ENCODE measurements around the gene CNFN.

The CNFN gene

GRCh38 chr19:42427313-42427712, 37.2 kb upstream of the CNFN start, which contains the start of gene LIPE:
LIPE (minus strand) TSS chr19:42427388; CDS start chr19:42427149, 239 bp downstream.
- in situ Hi-C loops (cut with HindIII; ENCODE audit: low sequenced_read_pairs), result no loop called here
- DNase-seq (ENCODE audit: low read depth, low spot score), result no peak
- TF ChIP-seq, protein P1, sequence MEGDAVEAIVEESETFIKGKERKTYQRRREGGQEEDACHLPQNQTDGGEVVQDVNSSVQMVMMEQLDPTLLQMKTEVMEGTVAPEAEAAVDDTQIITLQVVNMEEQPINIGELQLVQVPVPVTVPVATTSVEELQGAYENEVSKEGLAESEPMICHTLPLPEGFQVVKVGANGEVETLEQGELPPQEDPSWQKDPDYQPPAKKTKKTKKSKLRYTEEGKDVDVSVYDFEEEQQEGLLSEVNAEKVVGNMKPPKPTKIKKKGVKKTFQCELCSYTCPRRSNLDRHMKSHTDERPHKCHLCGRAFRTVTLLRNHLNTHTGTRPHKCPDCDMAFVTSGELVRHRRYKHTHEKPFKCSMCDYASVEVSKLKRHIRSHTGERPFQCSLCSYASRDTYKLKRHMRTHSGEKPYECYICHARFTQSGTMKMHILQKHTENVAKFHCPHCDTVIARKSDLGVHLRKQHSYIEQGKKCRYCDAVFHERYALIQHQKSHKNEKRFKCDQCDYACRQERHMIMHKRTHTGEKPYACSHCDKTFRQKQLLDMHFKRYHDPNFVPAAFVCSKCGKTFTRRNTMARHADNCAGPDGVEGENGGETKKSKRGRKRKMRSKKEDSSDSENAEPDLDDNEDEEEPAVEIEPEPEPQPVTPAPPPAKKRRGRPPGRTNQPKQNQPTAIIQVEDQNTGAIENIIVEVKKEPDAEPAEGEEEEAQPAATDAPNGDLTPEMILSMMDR (IDR thresholded peaks at IDR 0.05; ENCODE audit: low read depth, low read length), result no peak
- H3K4me3 ChIP-seq (ENCODE audit: low read depth, low read length), result no peak within 1 kb of the TSS

GRCh38 chr19:42426643-42427042, 36.5 kb upstream of the CNFN start:
- in situ Hi-C loops (cut with HindIII; ENCODE audit: low sequenced_read_pairs), result no loop called here
- DNase-seq (ENCODE audit: low read depth, low spot score), result no peak
- H3K4me3 ChIP-seq (ENCODE audit: low read depth, low read length), result no peak overlapping the region
- TF ChIP-seq, protein P1 (IDR thresholded peaks at IDR 0.05; ENCODE audit: low read depth, low read length), result no peak

- in situ Hi-C loops (cut with HindIII; ENCODE audit: low sequenced_read_pairs), result no loop called here
- TF ChIP-seq, protein P1 (IDR thresholded peaks at IDR 0.05; ENCODE audit: low read depth, low read length), result no peak
- no peak for DNase-seq (ENCODE audit: low read depth, low spot score)
- no peak overlapping the region for H3K4me3 ChIP-seq (ENCODE audit: low read depth, low read length)
These were observed 34.6 kb upstream of the CNFN start for GRCh38 chr19:42424712-42425131.

GRCh38 chr19:42424345-42424707, 34.2 kb upstream of the CNFN start:
- H3K4me3 ChIP-seq (ENCODE audit: low read depth, low read length), result no peak overlapping the region
- in situ Hi-C loops (cut with HindIII; ENCODE audit: low sequenced_read_pairs), result no loop called here
- DNase-seq (ENCODE audit: low read depth, low spot score), result no peak
- TF ChIP-seq, protein P1 (IDR thresholded peaks at IDR 0.05; ENCODE audit: low read depth, low read length), result no peak

DNA sequence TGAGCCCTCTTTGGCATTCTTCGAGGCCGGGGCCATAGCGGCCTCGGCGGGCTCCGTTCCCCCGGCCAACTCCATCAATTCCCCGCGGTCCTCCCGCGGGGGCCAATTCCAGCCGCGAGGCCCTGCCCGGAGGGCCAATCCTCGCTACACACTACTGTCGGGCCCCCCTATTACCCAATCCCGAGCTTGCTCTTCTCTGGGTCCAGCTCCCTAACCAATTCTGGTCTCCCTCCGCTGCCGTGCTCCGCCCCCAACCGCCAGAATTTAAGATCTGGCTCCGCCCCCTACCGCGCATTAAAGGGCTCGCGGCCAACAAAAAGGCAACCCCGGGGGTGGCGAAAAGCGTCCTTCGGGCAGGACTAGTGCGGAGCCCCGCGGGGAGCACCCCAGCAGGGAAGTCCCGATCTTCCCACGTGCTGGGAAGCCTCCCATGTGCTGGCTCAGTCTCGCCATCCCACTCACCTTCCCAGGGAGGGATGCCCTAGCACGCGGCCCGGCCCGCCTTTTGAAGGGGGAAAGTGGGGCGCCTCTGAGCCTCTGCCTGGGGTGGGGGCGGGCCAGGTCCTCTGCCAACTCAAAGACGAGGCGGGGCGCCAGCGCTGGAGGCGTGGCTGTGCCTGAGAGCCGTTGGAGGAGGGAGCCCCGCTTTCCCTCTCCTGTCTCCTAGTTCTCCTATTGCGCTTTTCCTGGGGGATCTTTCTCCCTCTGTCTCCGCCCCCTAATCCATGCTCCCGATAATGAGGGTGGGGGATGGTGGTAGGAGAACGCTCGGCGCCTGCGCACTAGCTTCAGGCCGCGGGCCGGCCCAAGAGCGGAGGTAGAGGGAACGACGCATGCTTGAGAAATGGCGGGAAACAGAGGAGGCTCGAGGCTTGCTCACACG, 33.6 kb upstream of the CNFN start:
- peak; percentile 94 for DNase-seq (ENCODE audit: low read depth, low spot score)
- in situ Hi-C loops (cut with HindIII; ENCODE audit: low sequenced_read_pairs), result no loop called here
- TF ChIP-seq, protein P1 (IDR thresholded peaks at IDR 0.05; ENCODE audit: low read depth, low read length), result no peak
- H3K4me3 ChIP-seq (ENCODE audit: low read depth, low read length), result peak overlapping the region; percentile 60

DNA sequence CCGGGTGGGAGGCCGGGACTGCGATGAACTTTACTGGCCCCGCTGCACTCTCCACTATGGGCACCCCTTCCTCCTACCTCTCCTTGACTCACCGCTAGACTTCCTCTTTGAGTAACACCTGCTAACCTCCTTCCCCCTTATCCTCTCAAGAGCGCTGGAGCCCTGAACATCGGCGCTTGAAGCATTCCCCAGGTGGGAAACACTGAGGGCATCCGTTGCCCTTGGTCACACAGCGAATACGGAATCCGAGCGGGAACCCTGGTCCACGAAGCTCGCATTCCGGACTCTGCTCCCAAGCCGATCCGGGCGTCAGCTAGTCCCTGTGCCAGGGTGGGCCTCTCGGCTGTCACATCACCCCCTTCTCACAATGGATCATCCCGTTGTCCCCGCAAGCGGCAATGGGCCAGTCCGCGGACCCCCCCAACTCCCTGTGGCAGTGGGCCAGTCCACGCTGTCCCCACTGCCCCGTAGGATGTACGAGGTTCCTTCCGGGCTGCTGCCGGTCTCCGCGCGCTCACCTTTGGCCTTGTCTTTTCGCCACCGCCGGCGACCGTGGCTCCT, 32.9 kb upstream of the CNFN start:
- in situ Hi-C loops (cut with HindIII; ENCODE audit: low sequenced_read_pairs), result no loop called here
- H3K4me3 ChIP-seq (ENCODE audit: low read depth, low read length), result peak overlapping the region; percentile 60
- TF ChIP-seq, protein P1 (IDR thresholded peaks at IDR 0.05; ENCODE audit: low read depth, low read length), result no peak
- no peak for DNase-seq (ENCODE audit: low read depth, low spot score)
